Fibroblast of skin of left biceps (primary cell): ENCODE results near the gene TCAIM.
"Not testable (repeated sequence)": the region's sequence is repeated elsewhere in the genome, so short reads cannot be mapped to it uniquely, and the experiment has no call there.

ENCODE experiments used
- DNase-seq, 2 experiments: peaks; one replicate each; pipeline ENCODE4 v3.0.0-alpha.2; 2013; ENCODE audit warnings: low read depth in 2 of 2

TCAIM gene

DNA sequence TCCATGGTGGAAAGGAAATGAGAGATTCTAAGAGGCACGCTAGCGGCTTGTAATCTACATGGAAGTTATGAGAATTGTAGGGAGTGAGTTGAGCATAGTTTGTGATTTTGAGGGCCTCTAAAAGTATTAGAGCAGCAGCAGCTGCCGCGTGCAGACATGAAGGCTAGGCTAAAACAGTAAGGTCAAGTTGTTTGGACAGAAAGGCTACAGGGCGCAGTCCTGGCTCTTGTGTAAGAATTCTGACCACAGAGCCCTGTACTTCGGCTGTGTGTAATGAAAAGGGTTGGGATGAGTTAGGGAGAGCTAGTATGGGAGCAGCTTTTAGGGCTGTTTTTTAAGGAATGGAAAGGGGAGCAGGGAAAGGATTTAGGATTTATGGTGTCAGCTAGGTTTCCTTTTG, 8.0 kb downstream of the TCAIM start:
- DNase-seq: not testable (repeated sequence)

DNA sequence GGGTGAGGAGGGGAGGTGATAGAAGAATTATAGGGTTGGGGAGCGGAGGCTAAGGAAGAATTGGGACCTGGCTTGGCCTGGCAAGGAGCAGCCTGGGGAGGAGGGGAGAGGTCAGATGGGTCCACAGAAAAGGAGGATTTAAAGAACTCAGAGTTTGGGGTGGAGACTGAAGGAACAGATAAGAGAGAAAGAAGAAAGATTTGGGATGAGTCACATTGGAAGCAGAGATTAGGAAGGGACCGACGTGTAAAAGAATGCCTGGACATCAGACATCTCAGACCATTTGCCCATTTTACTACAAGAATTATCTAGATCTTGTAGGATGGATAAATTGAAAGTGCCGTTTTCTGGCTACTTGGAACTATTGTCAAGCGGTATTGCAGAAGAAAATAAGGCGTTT, 10.4 kb downstream of the TCAIM start:
- no peak for DNase-seq

DNA sequence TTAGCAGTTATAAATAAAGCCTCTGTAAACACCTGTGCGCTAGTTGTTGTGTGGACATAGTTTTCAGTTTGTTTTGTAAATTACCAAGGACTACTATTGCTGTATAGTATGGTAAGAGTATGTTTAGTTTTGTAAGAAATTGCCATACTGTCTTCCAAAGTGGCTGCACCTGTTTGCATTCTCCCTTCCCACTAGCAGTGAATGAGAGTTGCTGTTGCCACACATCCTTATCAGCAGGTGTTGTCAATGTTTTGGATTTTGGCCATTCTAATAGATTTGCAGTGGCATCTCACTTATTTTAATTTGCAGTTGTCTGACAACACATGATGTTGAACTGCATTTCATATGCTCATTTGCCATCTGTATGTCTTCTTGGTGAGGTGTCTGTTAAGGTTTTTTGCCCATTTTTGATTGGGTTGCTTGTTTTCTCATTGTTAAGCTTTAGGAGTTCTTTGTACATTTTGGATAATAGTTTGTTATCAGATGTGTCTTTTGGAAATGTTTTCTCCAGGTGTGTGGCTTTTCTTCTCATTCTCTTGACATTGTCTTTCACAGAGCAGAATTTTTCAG, 14.9 kb downstream of the TCAIM start:
- DNase-seq: no peak

DNA sequence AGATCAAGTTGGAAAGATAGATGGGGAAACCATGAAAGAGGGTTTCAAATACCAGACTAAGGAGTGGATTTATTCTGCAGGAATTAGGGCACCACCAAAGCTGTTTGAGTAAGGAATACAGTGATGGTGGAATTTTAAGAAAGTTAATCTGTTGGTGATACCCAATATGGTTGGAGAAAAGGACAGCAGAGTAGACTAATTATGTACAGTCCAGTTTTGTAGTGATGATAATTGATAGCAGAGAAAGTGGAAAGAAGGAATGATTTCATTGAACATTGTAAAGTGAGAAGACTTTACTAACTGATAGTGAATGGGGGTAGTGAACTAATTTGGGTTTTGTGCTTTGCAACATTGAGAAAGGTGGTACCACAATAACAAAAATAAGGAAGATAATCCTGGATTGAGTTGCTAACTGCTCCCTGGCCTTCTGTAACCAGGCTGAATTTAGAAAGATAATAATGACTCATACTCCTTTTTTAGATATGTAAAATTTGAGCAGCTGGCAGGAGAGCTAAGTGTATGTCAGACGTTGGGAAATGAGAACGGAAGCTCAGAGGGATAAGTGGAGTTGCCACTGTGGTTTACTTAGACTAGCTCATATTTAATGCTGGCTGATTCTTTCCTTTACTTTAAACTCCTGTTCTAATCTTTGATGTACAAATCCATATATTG, 16.9 kb downstream of the TCAIM start:
- peak; percentile 33 to 36 for DNase-seq

DNA sequence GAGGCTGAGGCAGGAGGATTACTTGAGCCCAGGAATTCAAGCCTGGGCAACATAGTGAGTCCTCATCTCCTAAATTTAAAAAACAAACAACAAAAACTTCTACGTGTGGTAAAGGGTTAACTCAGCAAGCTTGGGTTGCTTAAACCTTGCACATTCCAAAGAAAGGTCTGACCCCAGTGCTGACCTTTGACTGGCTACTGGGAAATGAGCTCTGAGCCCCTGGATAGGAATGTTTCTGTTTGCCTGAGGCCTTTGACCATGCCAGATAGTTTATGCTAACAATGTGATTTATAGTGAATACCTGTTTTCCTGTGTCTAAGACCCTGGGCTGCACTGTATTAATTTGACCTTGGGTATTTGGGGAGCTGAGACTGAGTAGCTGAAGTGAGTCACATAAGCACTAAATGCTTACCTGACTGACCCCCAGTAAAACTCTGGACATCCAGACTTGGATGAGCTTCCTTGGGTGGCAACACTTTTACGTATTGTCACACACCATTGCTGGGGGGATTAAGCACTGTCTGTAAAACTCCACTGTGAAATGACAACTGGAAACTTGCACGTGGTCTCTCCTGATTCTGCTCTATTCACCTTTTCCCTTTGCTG, 20.7 kb downstream of the TCAIM start:
- no peak for DNase-seq

DNA sequence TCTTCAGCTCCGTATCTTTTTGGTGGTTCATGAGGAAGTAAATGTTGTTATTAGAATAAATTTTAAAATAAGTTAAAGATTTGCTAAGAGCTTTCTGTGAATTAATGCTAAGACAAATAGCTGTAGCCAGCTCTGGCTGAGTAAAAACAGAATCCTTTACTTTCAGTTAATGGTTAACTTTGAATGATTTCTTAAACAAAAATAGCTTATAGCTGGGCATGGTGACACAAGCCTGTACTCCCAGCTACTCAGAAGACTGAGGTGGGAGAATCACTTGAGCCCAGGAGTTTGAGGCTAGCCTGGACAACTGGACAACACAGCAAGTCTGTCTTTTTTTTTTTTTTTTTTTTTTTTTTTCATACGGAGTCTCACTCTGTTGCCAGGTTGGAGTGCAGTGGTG, 25.0 kb downstream of the TCAIM start:
- no peak for DNase-seq

DNA sequence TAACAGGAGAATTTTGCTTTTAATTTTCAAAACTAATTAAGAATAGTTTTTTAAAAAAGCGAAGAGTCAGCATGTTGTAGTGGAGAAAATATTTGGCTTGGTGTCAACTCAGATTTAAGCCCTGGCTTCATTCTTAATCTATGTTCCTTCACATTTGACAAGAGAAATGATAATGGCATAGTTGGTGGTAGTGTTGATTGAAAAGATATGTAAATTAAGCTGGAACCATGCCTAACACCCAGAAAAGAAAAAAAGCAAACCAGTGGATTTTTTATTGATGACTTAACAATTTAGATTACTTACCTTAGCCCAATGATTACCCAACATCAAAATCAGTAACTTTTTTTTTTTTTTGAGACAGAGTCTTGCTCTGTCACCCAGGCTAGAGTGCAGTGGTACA, 27.4 kb downstream of the TCAIM start:
- no peak for DNase-seq

DNA sequence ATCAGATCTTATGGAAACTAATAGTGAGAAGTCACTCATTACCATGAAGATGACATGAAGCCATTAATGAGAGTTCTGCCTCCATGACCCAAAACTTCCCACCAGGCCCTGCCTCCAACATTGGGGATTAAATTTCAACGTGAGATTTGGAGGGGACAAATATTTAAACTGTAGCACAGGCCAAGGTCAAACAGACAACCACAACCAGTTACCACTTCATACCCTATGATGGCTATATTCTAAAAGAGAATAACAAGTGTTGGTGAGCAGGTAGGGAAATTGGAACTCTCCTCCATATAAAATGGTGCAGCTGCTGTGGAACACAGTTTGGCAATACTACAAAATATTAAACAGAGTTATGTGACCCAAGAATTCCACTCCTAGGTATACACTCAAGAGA, 36.9 kb downstream of the TCAIM start:
- no peak for DNase-seq

DNA sequence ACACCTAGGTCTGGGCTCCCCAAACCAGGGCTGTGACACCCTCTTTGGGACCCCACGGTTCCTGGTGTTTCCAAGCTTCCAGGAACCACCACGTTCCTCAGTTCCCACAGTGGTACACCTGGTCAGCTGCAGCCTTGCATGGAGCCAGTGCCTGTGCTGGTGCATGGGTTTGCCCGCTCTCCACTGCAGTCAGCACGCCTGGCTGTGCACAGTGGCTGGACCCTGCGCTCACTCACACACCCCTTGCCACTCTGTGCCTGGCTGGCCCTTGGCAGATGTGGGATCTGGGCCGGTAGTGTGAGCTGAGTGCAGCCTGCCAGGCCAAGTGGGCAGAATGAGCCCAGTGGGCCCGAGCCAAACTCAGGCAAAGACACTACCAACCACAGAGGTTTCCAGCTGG, 48.8 kb downstream of the TCAIM start:
- no peak for DNase-seq

DNA sequence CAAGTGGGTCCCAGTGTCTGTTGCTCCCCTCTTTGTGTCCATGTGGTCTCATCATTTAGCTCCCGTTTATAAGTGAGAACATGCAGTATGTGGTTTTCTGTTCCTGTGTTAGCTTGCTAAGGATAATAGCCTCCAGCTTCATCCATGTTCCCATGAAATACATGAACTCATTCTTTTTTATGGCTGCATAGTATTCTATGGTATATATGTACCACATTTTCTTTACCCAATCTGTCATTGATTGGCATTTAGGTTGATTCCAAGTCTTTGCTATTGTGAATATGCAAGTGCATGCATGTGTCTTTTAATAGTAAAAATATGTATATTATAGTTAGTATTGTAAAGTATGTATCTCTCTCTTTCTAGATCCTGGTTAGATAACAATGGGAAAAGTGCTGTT, 53.9 kb downstream of the TCAIM start:
- no peak for DNase-seq

DNA sequence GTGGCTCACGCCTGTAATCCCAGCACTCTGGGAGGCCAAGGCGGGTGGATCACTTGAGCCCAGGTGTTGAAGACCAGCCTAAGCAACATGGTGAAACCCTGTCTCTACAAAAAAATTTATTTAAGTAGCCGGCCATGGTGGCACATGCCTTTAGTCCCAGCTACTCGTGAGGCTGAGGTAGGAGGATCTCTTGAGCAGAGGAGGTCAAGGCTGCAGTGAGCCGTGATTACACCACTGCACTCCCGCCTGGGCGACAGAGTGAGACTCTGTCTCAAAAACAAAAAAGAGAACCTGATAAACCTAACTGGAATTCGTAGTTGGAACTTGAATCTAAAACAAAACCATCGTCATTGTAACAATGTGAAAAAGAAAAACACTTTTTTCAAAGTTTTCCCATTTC, 57.1 kb downstream of the TCAIM start:
- DNase-seq: no peak

DNA sequence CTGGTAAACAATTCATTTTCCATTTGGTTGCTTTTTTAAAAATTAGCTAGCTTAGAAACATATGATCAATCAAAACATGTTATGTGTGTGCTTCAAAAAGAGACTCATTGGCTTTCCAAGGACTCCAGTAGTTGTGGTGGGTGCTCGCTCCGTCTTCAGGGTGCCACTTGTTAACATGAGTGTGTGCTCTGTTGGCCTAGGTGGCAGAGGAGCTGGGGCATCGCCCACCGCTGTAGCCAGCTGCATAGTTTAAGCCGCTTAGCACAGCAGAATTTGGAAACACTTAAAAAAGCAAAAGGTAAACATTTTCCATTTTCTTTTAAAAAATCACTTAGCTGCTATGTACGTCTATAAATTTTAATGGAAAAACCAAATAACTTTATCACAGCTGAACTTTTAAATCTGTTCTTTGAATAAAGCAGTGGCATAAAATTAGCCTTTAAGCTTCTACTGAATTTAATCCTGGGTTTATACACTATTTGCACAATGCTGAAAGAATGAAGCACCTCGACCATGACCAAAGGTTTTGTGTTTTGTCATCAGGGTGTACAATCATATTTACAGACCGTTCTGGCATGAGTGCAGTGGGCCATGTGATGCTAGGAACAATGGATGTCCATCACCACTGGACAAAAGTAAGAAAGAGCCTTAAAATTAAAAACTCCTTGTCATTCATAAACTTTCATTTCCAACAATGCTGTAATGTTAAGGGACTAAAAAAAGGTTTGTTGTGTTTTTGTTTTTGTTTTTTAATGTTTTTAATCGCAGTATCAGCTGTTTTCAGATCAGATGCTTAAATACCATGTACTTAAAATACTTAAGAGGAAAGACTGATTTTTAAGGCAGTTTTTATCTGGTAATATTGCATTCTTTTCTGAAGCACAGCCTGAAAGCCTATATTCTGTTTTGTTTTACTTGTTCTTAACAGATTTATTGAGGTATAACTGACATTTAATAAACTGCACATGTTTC, 57.9 kb downstream of the TCAIM start:
- DNase-seq: no peak

DNA sequence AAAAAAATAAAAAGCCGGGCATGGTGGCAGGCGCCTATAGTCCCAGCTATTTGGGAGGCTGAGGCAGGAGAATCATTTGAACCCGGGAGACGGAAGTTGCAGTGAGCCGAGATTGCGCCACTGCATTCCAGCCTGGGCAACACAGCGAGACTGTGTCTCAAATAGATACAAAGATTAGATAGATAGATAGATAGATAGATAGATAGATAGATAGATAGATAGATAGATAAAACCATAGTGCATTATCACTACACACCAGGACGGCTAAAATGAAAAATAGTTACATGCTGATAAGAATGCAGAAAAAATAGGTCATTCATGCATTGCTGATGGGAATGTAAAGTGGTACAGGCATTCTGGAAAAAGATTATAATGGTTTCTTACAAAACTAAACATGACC, 59.7 kb downstream of the TCAIM start:
- DNase-seq: not testable (repeated sequence)

DNA sequence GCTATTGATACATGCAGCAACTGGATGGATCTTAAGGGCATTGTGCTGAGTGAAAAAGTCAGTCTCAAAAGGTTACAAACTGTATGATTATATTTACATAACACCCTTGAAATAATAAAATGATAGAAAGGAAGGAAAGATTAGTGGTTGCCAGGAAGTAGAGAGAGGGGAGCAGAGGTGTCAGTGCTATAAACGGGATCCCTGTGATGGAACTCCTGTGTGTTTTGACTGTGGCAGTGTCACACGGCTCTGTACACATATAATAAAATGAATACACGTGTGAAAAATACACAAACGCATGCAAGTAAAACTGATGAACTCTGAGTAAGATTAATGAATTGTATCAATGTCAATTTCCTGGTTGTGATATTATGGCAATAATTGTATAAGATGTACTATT, 60.3 kb downstream of the TCAIM start:
- DNase-seq: no peak

DNA sequence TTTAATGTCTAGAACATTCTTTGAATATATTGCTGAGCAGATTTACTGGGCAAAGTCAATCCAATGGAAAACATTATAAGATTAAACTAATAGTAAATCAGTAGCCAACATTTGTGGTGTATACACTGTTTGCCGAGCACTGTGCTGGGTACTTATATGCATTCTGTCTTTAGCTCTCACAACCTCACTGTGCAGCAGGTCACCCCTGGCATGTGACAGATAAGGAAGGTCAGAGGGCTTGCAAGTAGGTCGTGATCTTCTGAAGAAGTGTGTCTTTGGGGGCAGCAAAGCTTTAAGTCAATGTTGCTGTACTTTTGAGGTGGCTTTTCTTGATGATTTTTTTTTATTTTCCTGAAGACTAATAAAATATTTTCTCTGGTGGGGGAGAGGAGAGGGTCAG, 62.2 kb downstream of the TCAIM start:
- no peak for DNase-seq

DNA sequence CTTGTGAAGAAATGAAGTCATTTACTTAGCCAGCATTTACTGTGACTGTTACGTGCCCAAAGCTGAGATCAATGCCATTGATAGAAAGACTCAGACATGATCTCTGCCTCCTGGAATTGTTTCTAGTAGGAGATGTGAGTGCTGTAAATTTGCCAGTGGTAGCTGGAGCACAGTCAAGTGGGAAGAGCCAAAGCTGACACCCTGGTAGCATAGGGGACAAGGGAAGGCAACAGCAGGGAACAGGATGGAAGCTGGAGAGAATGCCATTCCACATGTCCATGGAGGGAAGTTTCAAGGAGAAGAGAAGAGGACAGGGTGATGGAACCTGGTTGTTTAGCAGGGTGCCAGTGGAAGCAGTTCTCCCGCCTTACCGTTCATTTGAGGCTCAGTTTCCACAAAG, 64.0 kb downstream of the TCAIM start:
- no peak for DNase-seq

DNA sequence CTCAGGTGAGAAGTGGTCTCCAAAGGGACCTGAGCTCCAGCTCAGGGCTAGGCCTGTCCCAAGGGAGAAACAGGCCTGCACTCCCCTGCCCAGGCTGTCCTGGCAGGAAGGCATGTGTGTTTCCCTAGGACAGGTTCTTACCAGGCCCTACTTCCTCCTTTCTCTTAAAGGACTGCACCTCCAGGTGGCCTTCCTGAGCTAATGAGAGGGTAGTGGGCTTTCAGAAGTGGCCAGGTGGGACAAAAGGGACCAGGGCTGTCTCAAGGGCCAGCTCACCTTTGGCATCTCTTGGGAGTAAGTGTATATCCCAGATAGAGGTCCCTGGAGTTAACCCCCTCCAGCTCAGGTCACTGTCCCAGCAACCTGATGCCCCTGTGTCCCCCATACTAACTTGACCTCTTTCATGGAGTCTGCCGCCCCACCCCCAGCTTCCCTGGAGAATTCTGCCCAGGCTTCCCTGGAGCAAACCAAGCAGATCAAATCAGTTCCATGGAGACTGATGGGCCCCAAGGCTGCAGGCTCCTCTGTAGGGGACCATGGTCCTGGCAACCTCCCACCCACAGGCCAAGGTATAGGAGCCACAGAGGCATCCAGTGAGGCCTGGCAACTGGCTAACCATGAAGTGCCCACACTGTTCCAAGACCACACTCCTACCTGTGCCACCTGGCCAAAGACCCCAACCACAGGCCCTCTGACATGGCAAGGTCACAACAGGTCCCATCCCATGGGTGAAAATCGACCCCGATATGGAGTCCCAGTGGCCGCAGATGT, 71.3 kb downstream of the TCAIM start:
- DNase-seq: no peak

DNA sequence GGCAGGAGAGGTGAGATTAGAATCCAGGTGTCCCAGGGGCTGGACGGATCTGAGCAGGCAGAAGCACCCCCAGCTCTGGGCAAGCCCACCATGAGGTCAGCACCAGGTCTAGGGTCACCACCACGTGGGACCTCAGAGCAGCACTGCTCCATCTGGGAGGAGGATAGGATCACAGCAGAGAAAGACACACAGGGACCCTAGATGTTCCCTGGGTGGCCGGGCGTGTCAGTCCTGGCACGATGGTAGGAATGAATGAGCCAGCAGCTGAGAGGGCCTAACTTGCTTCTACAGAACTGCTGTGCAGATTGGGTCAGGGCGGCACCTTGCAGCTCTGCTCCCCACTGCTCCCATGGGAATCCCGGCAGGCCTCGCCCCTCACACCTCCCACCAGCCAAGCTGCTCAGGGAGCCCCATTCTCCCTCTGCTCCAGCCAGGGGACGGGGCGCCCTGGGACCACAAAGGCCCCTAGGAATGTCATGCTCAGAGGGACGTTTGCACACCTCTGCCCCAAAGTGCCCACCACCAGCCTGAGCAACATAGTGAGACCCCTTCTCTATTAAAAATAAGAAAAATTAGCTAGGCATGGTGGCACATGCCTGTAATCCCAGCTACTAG, 72.6 kb downstream of the TCAIM start:
- DNase-seq: no peak

DNA sequence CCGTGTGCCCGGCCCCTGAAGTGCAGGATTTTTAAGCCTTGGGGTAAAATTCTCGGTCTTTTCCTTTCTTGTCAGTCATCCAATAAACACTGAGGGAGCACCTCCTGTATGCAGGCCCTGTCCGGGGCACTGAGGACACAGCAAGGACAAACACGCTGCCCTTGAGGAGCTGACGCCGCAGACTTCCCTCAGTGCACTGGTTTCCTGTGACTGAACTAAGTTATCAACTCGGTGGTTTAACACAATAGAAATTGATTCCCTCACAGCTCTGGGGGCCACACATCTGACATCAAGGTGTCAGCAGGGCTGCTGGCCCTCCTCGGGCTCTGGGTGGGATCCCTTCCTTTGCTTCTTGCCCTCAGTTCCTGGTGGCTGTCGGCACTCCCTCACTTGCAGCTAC, 73.8 kb downstream of the TCAIM start:
- no peak for DNase-seq

DNA sequence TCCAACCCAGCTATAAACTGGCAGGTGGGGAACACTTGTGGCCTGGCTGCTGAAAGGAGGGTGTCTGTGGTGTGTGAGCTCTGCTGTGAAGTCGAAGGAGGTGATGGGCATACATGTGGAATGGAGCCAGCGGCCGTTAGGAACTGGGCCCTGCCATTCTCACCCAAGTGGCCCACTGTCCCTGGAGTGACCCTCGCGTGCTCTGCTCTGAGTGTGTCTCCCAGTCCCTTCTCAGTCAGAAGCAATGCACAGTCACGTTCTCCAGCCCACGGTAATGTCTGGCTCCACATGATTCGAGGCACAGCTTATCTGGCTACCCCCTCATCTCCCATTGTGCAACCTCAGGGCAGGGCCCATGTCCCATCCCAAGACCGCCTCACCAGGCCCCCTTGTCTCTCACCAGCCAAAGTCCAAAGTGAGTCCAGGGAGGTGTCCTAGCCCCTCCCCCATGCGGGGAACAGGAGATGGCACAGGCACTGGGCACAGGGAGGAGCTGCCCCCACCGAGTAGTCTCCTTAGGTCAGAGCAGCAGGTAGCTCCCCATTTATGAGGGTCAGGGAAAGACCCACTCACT, 76.0 kb downstream of the TCAIM start:
- no peak for DNase-seq

DNA sequence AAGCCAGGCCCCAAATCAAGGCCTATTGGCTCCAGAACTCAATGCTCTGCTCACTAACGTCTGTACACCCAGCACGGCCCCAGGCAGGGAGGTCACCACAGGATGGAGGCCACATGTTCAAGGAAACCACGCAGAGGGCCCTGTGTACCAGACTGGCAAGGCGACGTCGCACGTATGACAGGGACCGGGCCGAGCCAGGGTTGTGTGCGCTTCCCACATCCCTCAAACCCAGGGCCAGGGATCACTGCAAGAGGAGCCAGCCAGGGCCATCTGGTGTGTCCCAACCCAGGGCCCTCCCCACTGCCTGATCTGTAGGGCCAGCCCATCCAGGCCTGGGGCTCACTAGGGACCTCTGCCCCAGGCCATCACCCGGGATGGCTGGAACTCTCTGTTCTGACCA, 76.9 kb downstream of the TCAIM start:
- no peak for DNase-seq
